Brain pericyte (primary cell): ENCODE data around the gene TMEM191B.
"Not testable (repeated sequence)": the region's sequence is repeated elsewhere in the genome, so short reads cannot be mapped to it uniquely, and the experiment has no call there.

Experiments used
- DNase-seq: peaks from one replicate; pipeline ENCODE4 v3.0.0-alpha.2; 2012; ENCODE audit warnings: low read depth, low spot score

The TMEM191B gene

DNA sequence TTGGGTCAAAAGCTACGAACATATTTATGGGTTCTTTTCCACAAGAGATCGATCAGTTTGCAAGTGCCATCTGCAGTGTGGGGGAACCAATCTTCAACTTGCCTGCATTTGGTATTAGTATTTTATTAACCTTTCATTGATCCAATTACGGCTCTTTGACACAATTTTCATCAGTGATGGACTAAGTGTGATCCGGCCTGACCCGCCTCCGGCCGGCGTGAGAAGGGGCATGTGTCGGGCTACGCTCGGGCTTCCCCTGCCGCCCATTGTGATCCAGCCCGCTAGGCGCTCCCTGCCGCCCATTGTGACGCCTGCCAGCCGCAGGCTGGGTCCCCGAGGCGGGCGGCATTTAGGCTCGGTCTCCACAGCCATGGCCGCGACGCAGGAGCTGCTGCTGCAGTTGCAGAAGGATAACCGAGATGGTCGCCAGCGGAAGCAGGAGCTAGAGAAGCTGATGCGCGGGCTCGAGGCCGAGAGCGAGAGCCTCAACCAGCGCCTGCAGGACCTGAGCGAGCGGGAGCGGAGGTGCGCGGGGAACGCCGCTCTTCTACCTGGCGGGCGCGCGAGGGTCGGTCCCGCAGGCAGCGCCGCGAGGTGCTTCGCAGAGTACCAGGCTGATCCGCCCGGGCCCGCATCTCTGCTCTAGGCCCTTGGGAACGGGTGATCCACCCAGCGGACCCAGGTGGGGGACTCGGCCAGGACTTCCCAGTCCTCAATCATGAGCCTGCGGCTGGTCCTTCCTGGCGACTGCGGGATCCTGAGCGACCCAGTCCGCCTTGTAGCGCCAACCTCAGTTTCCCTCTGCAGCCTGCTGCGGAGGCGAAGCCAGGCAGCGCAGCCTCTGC, at the start of gene TMEM191B:
Gene TMEM191B (plus strand): TSS at position 51 of the 845 bp plus-strand sequence. CDS start 179 bp downstream, at position 230.
- DNase-seq: not testable (repeated sequence)

DNA sequence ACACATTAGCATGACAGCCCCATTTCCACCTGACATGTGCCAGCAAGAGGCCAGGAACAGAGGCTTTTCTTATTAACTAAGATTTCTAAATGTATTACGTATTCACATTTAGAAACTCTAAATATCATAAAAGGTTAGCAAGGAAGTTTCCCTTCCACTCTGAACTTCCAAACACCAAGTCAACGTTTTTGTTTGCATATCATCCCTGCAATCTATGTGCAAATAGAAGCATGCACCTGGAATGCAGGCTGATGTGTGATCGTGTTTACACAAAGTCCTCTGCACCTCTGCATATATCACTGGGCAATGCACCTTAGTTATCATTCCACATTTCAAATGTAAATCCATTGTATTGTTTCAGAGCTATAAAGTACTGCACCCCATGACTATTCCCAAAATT, 31.4 kb upstream of the TMEM191B start:
- DNase-seq: not testable (repeated sequence)

DNA sequence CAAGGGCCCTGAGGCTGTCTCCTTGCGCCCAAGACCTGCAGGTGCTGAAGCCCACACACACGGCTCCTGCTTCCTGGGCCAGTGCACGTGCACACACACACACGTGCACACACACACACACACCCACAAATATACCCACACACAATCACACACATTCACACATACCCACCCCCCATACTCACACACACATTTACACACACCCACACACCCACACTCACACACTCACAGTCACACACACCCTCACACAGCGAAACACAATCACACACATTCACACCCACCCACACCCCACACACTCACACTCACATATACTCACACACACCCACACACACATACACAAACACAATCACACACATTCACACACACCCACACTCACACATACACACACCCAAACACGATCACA, 16.3 kb upstream of the TMEM191B start:
- not testable (repeated sequence) for DNase-seq

DNA sequence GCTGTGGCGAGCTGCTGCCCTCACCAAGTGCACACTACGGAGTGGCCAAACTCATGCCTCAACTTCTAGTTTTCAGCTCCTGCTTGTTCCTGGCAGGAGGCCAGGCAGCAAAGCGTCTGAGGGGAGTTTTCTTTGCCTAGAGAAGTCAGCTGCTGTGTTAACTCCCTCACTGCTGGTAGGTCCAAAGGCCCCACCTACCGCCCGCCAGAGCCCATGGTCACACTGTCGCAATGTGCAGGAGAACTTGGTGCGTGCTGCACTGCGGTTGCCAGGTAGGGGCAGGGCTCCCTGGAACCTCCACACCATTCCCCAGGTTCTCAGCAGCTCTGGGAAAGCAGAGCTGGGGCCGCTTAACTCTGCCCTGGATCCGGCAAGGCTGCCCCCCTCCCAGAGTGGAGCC, 15.2 kb upstream of the TMEM191B start:
- DNase-seq: not testable (repeated sequence)

DNA sequence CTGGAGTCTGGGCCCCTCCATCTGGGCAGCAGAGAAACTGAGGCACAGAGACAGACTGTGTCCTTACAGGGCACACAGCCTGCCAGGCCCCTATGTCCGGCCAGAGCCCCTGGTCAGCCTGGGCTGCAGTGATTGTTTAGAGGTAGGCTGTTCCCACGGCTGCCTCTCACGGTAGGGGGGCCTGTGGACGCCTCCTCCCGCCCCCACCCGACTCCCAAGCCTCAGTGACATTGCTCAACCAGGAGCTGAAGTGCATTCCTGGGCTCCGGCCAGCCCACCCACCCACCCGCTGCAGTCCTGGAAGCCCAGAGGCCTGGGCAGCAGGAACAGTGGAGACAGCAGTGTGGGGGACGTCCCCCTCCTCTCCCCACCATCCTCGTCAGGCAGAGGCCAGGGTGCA, 14.1 kb upstream of the TMEM191B start:
- not testable (repeated sequence) for DNase-seq

DNA sequence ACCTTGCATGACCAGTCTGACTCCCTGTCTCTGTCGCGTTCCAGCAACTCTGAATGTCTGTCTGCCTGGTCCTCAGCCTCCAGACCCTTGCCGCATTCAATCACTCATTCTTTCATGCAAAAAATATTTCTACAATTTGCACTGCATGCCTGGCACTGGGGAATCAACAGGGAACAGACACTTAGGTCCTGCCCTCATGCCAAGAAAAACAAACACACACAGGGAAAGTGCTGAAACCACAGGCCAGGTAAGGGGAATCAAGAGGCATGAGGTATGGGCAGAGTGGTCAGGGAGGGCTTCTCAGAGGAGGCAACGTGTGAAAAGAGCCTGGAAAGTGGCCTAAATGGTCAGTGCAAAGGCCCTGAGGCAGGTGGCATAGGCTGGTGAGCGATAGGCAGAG, 9.5 kb upstream of the TMEM191B start, which contains the start of gene GGTLC3:
Gene GGTLC3 (minus strand): TSS at position 101 of the 400 bp plus-strand sequence. CDS start 264 bp downstream, outside the sequence.
- not testable (repeated sequence) for DNase-seq

DNA sequence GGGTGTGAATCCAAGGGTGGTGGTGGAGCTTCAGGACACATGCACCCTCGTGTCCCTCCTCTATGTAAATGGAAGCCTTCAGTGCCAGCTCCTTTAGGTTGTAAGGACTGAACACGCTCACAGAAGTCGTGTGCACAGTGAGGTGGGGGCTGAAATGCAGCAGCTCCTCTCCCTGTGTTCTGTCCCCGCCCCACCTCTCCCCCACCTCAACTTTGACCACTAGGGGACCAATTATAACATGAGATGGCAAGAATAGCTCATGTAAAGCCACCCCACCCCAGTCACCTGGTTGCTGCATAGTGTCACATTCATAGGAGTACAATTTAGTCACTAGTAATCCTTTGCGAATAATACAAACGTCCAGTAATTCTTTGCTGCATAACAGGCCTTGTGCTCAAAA, 4.8 kb upstream of the TMEM191B start:
- not testable (repeated sequence) for DNase-seq

DNA sequence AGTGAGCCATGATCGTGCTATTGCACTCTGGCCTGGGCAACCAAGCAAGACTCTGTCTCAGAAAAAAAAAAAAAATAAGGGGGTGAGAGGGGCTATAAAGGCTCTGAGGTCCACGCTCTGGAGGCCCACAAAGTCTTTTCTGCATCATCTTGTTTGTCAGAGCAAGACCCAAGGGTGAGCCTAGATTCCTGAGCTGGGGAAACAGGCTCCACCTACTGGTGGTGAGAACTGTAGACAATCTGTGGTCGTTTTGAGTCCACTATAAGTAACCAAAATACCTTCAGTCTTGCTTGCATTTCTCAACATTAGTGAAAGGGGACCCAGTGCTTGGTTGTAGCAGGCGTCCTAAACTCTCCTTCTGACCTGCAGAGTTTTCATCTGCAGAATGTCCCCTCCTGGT, 4.3 kb upstream of the TMEM191B start:
- not testable (repeated sequence) for DNase-seq

DNA sequence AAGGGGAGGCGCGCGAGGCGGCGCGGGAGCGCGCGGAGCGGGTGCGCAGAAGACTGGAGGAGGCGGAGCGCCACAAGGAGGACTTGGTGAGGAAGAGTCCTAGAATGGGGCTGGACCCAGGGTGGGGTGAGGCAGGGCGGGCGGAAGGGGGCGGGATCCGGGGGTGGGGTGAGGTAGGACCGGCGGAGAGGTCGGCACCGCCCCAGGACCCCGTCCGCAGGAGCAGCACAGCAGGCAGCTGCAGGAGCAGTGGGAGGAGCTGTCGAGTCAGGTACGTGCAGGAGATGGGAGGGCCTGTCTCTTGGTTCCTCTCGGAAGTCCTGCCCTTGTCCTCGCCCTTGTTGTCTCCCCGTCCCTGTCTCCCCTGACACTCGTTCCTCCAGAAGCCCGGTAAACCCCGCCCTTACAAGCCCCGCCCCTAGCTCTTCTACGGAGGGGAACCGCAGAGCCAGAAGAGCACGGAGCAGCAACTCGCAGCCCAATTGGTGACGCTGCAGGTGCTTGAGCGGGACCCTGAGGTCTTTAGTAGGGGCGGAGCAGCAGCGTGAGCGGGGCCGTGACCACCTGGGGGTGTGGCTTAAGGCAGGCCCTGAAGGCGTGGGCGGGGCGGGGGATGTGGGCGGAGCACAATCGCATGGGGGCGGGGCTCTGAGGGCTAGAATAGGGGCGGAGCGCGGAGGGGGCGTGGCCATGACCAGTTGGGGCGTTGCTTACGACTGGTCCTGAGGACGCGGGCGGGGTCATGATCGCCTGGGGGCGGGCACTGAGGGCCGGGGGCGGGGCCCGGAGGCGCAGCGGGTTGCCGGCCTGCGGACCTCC, 1.2 kb downstream of the TMEM191B start:
- peak; percentile 24 for DNase-seq

DNA sequence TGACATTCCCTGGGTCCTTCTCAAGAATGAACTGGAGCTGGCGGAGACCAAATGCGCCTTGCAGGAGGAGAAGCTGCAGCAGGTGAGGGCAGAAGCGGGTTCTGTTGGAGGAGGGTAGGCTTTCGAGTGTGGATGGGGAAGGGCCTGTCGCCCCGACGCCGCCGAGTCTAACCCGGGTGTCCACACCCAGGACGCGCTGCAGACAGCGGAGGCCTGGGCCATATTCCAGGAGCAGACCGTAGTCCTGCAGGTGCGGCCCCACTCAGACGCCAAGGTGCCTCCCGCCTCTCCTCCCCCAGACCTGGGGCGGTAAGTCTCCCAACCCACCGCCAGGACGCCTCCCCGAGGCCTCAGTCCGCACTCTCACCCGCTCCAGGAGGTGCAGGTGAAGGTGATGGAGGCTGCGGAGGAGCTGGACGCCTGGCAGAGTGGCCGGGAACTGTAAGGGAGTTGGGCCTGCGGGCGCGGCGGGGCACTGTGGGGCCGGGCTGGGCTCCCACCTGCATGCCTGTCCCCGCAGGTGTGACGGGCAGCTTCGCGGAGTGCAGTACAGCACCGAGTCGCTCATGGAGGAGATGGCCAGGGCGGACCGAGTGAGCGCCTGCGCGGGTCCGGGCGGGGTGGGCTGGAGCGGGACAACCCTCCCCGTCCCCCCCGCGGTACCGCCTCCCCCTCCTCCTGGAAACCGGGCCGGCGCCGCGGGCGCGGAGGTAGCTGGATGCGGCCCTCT, 2.0 kb downstream of the TMEM191B start:
- not testable (repeated sequence) for DNase-seq

DNA sequence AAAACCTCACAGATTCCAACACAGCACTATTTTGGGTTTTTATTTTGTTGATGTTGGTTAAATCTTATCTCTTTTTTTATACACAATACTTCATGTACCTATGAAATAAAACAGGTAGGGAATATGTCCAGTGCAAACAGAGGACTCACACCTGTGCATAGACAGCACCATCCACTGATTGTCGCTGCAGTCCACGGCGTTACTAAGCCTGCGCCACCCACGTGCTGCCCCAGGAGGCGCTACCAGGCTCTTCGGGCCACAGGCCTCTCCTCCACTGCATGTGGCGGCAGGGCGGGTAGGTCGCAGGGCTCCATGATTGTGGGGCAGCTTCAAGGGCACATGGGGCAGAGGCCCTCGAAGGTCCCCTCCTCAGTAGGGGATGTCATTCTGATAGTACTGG, 6.0 kb downstream of the TMEM191B start:
- not testable (repeated sequence) for DNase-seq

DNA sequence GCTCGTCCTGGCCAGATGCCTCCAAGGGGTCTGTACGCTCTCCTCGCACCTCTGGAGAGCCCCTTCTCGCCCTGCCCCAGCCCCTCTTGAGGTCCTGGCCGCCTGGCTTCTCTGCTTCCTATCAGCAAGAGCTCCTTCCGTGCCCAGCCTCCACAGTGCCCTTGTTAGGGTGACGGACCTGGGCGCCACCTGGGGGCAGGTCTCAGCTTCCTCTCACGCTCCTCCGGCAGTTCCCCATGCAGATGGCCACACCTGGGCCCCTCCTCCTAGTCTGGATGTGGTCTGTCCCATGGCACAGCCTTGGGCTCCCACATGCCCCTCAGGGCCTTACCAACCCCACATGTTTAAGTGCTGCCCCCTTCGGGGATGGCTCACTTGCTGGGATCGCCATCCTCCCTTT, 6.7 kb downstream of the TMEM191B start:
- not testable (repeated sequence) for DNase-seq

DNA sequence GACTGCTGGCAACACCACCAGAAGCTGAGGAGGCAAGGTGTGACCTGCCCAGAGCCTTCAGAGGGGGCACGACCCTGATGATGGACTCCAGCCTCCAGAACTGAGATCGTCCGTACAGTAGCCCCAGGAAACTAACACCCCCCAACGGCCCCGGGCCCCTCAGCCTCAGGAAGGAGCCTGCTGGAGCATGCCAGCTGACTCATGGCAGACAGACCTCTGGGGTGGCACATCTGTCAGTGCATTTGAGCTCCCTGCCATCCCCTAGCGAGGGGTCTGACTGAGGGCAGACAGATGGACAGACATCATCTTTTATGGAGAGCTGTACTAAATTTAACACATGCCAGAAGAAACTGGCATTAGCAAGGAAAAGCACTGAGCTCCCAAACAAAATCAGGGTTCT, 12.4 kb downstream of the TMEM191B start:
- peak; percentile 0 for DNase-seq

DNA sequence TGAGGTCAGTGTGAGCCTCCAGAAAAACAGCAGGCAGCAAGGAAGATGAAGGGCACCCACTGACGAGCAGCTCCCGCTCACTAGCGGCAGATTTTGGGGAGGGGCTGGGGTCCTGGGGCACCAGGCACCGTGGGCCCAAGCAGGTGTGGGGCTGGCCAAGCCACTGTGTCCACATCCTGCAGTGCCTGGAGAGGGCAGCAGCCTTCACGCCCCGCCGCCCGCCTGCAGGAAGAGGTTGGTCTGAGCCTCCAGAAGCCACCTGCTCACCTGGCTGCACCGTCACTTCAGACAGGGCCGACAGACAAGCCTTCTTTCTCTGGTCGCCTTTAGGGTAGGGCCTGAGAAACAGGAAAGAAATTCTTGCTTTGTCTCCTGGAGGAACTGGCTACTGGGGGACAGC, 15.8 kb downstream of the TMEM191B start:
- DNase-seq: not testable (repeated sequence)

DNA sequence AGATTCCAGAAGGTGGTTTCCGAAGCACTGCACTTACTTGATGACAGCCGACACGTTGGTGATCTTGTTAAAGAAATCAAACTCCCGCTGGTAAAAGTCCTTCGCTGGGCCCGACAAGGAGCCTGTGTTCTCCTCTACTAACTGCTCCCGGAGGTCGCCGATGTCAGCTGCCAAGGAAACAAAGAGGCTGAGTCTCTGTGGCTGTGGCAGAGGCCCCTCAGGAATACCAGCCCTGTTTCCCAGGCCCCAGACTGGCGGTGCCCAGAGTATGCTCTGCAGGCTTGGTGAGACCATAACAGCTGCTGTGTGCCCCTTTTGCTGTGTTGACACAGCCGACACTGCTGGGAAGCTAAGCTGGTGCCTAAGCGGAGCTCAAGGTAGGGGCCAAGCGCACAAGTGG, 17.0 kb downstream of the TMEM191B start:
- DNase-seq: not testable (repeated sequence)

DNA sequence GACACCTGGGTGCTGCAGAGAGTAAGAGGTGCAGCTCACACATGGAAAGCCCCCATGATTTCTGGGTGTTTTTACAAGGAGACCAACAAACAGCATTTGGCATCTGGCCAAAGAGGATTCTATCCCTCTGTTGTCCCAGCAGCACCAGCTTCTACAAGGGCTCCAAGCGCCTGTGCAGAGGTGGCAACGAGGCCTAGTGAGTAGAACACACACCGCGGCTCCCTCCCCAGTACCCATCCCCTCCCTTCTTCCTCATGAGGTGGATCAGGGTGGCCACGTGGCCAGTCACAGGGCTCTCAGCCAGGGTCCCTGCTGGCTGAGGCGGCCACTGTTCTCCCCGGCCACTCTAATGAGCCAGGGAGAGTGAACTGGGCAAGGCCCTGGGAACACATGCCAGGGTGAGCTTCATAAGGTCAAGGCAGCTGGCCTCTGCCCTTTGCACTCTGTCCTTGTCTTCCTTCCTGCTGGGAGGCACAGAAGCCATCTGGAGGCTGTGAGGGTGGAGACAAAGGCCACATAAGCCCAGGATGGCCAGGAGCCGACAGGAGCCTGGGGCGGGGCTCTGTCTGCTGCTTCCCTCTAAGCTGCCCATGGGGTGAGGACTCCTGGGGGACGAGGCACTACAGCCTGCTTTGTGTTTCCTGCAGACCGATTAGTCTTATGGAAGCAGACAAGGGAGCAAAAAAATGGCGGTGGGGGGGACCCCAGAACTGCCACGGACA, 22.0 kb downstream of the TMEM191B start:
- not testable (repeated sequence) for DNase-seq

DNA sequence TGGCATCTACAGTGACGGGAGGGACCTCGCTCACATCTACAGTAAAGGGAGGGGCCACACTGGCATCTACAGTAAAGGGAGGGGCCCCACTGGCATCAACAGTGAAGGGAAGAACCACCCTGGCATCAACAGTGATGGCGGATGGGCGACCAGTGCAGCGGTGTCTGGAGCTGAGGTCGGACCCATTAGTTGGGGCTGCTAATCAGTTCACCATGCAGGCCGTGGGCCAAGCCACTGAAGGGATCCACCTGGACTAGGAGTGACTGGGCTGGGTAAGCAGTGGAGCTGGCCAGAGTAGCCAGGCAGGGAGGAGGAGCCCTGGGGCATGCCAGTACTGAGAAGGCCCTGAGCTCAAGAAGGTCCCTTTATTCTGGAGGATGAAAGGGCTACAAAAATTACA, 23.4 kb downstream of the TMEM191B start:
- DNase-seq: not testable (repeated sequence)

DNA sequence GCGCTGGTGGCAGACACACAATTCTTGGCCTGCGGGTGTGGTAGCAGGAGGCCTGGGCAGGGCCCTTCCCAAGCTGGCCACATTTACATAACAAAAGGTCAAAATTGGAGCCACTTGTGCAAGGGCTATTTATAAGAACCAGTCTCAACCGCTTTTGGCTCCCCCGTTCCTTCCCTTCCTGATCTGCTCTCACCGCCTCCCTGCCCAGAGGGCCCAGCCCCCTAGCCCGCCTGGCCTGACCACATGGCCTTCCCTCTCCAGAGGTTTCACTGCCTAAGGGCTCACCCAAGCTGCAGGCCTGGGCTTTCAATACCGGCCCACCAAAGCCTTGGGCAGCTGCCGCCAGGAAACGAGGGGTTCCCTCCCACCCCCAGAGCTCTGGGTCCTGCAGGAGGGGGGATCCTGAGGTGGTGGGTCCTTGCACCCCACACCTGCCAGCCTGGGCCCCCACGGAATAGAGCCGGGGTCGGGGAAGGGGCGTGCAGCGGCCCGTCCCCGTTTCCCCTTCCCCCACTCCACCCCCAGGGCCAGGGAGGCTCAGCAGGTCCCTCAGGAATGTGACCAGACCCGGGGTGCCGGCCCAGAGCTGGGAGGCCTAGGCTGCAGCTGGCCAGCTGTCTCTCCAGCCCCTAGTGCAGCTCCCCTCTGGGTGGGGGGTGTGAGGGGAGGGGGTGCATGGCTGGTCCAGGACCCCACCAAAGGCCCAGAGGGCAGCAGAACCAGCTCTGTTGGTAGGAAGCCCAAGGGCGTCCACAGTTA, 25.4 kb downstream of the TMEM191B start:
- not testable (repeated sequence) for DNase-seq

DNA sequence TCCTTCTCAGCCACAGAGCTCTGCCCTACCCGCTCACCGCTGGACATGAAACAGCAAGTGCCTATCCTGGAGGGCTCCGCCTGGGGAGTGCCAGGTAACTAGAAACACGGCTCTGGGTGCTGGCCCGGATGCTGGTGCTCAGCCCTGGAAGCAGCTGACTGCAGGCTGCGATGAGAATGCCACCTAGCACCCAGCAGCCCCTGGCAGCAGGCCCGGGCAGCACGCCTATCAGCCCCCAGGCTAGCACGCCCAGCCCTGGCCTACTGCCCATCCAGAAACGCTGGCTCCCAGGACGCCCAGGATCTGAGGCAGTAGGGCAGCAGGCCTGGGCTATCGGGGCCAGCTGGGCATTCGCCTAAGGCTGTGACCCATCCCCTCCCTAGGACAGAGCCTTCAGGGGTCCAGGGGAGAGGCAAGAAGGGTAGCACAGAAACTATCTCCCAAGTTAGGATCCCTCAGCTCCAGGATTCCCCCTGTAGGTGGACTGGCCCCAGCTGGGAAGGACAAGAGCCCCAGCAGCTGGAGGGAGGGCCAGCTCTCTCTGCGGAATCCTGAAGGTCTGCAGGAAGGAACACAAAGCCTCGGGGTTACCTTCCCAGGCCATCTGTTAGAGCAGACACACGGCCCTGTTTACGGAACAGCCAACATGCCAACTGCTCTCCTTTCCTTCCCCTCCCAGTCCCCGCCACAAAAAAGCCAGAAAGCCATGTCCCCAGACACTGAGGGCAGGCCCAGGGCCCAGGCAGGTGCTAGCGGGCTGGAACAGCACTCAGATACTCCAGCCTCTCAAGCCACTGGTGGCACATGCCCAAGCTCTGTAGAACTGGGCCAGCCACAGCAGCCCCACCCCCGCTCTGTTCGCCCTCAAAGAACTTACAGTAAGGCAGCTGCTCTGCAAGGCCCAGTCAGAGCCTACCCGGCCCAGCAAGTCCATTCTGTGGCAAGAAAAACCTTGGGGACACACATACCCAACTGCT, 27.0 kb downstream of the TMEM191B start:
- DNase-seq: not testable (repeated sequence)
